Left ventricle myocardium superior (tissue), 1 donor: ENCODE measurements around the gene MINAR2. TPM values are rescaled to one million over a fixed set of nuclear protein-coding genes. Genes with fewer than 3 reads are reported as not detected.

Experiments
- ATAC-seq: fragments of 200-7000 bp; cut with Tn5 transposase; one replicate; pipeline ENCODE4 v1.9.1; 2020; ENCODE audit warnings: mild to moderate bottlenecking, moderate library complexity
- DNase-seq: peaks from one replicate; pipeline ENCODE4 v3.0.0-alpha.2; 2020
- intact Hi-C: fragments of 100-400 bp; cut with micrococcal nuclease; formaldehyde crosslinking; loops from one replicate; pipeline ENCODE4 v1.11.0; 2022
- total RNA-seq: library from RNA; stranded (reverse); fragmentation: NEBNext Ultra II Directional; extraction: Animal tissue kit (Norgen Biotek cat#: 25700); gene quantifications from one replicate; pipeline ENCODE4 v1.2.1, GENCODE V29; 2021
- donor health status: DM: no; HTN: yes; CAD: no; lungs with severe emphysema.

MINAR2 gene
- total RNA-seq, 1 donor from 2014 or later = not detected

DNA sequence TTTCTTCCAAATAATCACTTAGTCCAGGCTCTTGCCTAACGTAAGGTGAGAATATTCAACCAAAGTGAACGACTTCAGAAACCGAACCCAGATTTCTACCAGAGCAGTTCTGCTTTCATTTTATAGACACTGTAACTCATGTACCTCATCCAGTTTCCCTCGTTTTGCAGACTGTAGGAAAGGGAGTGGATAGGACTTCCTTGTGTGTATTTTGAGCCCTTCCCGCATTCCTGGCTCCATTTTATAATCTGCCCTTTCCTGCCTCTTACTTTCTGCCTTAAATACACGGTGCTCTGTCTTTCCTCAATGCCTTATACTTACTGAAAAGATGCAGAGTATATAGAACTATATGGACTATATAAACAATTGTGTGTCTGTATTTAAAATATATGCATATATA is 20.8 kb downstream of the MINAR2 start:
- intact Hi-C loops = loop anchor here (5.0 to 10.0 kb wide), 2 partner anchors 596 to 864 kb away; no protein-coding TSS in a partner anchor
- no peak for DNase-seq
- no peak for ATAC-seq

- DNase-seq (no peak), ATAC-seq (no peak)
- intact Hi-C loops = no loop called here
Measured at GRCh38 chr5:129770024-129770820, 22.3 kb downstream of the MINAR2 start.

DNA sequence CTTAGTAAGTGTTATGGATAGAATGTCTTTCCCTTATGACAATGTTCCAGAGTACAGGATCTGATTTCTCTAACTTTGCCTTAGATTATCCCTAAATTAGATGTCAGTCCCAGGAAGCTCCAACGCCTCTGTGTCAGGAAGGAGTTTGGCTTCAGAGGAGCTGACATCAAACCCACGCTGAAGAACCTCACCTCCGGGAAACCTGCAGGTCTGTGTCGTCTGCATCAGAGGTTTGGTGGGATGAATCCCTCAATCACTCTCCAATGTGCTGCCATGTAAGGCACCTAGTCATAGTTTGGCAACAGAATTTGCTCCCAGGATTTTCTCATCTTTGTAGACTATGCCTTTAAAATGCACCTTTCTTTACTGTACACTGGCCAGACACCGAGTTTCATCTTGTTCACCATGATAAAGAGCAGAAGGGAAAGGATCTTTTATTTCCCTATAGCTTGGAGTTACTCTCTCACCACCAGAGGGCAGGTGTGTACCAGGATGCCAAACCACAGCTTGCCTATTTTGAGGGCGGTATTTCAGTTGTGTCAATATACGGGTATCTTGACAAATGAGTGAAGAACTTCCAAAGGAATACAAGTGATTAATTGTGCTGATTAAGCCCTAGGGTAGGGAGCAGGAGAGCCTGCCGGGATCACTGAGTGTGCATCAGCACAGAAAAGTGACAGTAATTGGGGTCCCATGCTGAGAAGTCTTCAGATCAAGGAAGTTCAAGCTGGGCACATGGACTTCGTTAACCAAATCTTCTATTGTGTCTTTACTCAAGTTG is 23.4 kb downstream of the MINAR2 start:
- intact Hi-C loops = no loop called here
- DNase-seq = no peak
- peak; percentile 50 for ATAC-seq

DNA sequence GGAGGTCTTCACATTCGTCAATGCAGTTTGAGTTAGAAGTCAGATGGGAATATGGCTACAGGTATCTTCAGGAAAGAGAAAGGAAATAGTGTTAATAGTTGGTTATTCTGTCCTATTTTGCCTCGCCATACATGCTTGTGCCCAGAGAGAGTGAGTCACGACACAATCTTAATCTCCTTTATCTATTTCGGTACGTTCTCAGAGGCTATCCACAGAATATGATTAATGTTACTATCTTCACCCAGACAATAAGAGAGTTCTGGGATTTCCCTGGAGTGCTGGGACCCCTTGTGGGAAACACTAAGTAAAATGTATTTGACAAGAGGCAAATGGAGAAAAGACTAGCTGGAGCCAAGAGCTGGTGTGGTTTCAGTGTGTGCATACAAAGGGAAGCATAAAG is 25.5 kb downstream of the MINAR2 start:
- intact Hi-C loops = no loop called here

DNA sequence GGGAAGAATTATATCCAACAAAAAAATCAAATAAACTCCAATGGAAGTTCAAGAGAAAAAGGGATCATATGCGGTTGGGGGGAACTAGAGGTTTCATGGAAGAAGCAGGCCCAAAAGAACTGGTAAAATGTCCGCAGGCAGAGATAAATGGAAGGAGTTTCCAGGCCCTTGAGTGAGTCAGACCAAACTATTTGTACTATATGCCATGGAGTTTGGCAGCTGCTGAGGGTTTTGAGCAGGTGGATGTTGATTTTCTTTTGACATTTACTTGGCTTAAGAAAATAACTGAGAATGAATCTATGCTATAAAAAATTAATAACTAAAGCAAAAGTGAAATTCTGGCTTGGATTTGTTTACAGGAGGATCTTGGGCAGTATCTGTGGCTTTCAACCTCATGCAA is 33.7 kb downstream of the MINAR2 start:
- ATAC-seq = no peak

More for the DNA sequence above, 25.5 kb downstream of the MINAR2 start:
- no peak for ATAC-seq
- no peak for DNase-seq

DNA sequence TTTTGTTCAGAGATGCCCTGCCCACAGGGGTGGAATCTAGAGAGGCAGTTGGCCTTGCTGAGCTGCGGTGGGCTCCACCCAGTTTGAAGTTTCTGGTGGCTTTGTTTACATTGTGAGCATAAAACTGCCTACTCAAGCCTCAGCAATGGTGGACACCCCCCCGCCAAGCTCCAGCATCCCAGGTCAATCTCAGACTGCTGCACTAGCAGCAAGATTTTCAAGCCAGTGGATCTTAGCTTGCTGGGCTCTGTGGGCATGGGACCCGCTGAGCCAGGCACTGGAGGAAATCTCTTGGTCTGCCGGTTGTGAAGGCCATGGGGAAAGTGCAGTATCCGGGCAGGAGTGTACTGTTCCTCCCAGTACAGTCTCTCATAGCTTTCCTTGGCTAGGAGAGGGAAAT is 55.5 kb downstream of the MINAR2 start:
- ATAC-seq (no peak), DNase-seq (no peak)
- intact Hi-C loops = no loop called here

More for the DNA sequence above, 33.7 kb downstream of the MINAR2 start:
- no peak for DNase-seq
- intact Hi-C loops = no loop called here

DNA sequence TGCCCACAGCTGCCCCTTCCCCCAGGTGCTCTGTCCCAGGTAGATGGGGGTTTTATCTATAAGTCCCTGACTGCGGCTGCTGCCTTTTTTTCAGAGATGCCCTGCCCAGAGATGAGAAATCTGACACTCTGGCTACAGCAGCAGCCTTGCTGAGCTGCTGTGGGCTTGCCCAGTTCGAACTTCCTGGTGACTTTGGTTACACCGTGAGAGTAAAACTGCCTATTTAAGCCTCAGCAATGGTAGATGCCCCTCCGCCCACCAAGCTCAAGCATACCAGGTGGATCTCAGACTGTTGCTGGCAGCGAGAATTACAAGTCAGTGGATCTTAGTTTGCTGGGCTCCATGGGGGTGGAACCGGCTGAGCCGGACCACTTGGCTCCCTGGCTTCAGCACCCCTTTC is 56.8 kb downstream of the MINAR2 start:
- intact Hi-C loops = no loop called here
- ATAC-seq (no peak), DNase-seq (no peak)

DNA sequence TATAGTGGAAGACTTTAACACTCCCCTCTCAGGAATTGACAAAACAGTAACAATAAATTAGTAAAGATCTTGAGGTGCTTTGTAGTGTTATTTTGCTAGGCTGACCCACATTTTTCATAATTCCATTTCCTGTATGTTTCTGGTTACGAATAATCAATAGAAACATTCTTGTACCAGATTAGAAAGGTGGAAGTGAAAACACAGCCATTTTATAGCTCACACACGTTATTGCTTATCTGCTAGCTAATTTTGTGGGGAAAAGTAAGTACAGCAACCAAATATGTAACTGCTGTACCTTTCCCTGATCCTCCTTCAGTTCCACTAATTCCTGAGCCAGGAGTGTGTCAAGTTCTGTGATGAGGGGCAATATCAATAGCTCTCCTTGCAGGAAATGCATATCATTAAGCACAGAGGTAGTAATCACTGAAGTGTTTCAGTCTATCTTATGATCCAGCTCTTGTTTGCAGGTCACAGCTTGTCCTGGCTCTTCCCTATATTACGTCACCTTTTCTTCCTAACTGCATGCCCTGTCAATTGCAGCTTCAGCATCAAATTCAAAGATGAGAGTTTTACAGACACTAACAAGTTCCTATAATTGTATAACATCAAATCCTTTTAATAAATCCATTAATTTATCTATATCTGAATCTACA is 59.4 kb downstream of the MINAR2 start:
- no peak for ATAC-seq
- intact Hi-C loops = no loop called here
- DNase-seq = no peak

Other genes starting within 250 kb of the MINAR2 start
- 0.62 TPM for gene CHSY3, start 156.4 kb downstream of the MINAR2 start, total RNA-seq